Activated T-cell treated with anti-CD3 and anti-CD28 coated beads, Interleukin-2, amount 50 U/mL, for 24 hours (primary cell): ENCODE results near the gene MAD1L1.

Experiments
- DNase-seq: peaks from one replicate; pipeline ENCODE4 v3.0.0-alpha.2; 2020
- H3K27ac Mint-ChIP-seq: 2 replicates; pipeline ENCODE4 v1.8.0; 2020; ENCODE audit warnings: mild to moderate bottlenecking, mixed read lengths
- H3K27me3 Mint-ChIP-seq: 2 replicates; pipeline ENCODE4 v1.8.0; 2020; ENCODE audit warnings: mixed read lengths
- H3K36me3 Mint-ChIP-seq: 2 replicates; pipeline ENCODE4 v1.8.0; 2020; ENCODE audit warnings: low read depth, mixed read lengths
- H3K4me1 Mint-ChIP-seq: 2 replicates; pipeline ENCODE4 v1.8.0; 2020; ENCODE audit warnings: low read depth, mixed read lengths
- H3K4me3 Mint-ChIP-seq: 2 replicates; pipeline ENCODE4 v1.8.0; 2020; ENCODE audit warnings: mild to moderate bottlenecking, moderate library complexity, mixed read lengths
- H3K9me3 Mint-ChIP-seq: 2 replicates; pipeline ENCODE4 v1.8.0; 2020; ENCODE audit warnings: mixed read lengths

MAD1L1 gene

GRCh38 chr7:1901431-1902210 lies 331.1 kb downstream of the MAD1L1 start:
- Mint-ChIP-seq H3K27me3 (no peaks in the 10 kb centered on the region), H3K4me1 (peaks cover 3% of the 10 kb centered on the region), H3K4me3 (no peak overlapping the region), H3K27ac (peak overlapping the region; percentile 20), H3K36me3 (peaks cover 19% of the 10 kb centered on the region), H3K9me3 (no peaks in the 10 kb centered on the region)
- DNase-seq: no peak

- Mint-ChIP-seq H3K9me3 (no peaks in the 10 kb centered on the region), H3K4me3 (no peak overlapping the region), H3K27ac (no peak overlapping the region), H3K27me3 (no peaks in the 10 kb centered on the region), H3K36me3 (peaks cover 21% of the 10 kb centered on the region), H3K4me1 (no peaks in the 10 kb centered on the region)
- no peak for DNase-seq
These were observed 331.9 kb downstream of the MAD1L1 start for GRCh38 chr7:1900847-1901246.

- no peaks in the 10 kb centered on the region for H3K9me3 Mint-ChIP-seq
- no peak overlapping the region for H3K27ac Mint-ChIP-seq
- H3K4me1 Mint-ChIP-seq: no peaks in the 10 kb centered on the region
- H3K4me3 Mint-ChIP-seq: no peak overlapping the region
- peaks cover 23% of the 10 kb centered on the region for H3K36me3 Mint-ChIP-seq
- no peaks in the 10 kb centered on the region for H3K27me3 Mint-ChIP-seq
- no peak for DNase-seq
These were observed 332.6 kb downstream of the MAD1L1 start for GRCh38 chr7:1899951-1900762.

- H3K4me1 Mint-ChIP-seq: no peaks in the 10 kb centered on the region
- no peak overlapping the region for H3K4me3 Mint-ChIP-seq
- no peak overlapping the region for H3K27ac Mint-ChIP-seq
These were observed 333.5 kb downstream of the MAD1L1 start for GRCh38 chr7:1899196-1899595.

GRCh38 chr7:1898628-1899185 lies 334.0 kb downstream of the MAD1L1 start:
- Mint-ChIP-seq H3K9me3 (no peaks in the 10 kb centered on the region), H3K27me3 (no peaks in the 10 kb centered on the region), H3K36me3 (peaks cover 30% of the 10 kb centered on the region), H3K27ac (no peak overlapping the region), H3K4me1 (no peaks in the 10 kb centered on the region), H3K4me3 (no peak overlapping the region)
- DNase-seq: no peak

More at GRCh38 chr7:1899196-1899595, 333.5 kb downstream of the MAD1L1 start:
- Mint-ChIP-seq H3K27me3 (no peaks in the 10 kb centered on the region), H3K9me3 (no peaks in the 10 kb centered on the region), H3K36me3 (peaks cover 26% of the 10 kb centered on the region)
- no peak for DNase-seq

- H3K9me3 Mint-ChIP-seq: no peaks in the 10 kb centered on the region
- no peaks in the 10 kb centered on the region for H3K4me1 Mint-ChIP-seq
- H3K4me3 Mint-ChIP-seq: no peak overlapping the region
These were observed 334.7 kb downstream of the MAD1L1 start for GRCh38 chr7:1897861-1898627.

GRCh38 chr7:1897076-1897860 lies 335.5 kb downstream of the MAD1L1 start:
- no peak for DNase-seq

More at GRCh38 chr7:1897861-1898627, 334.7 kb downstream of the MAD1L1 start:
- no peak for DNase-seq
- Mint-ChIP-seq H3K27me3 (no peaks in the 10 kb centered on the region), H3K36me3 (peaks cover 30% of the 10 kb centered on the region), H3K27ac (no peak overlapping the region)

GRCh38 chr7:1895664-1896515 lies 336.9 kb downstream of the MAD1L1 start:
- DNase-seq: no peak
- Mint-ChIP-seq H3K27me3 (no peaks in the 10 kb centered on the region), H3K36me3 (peaks cover 38% of the 10 kb centered on the region), H3K27ac (peak overlapping the region; percentile 26), H3K4me1 (peaks cover 4% of the 10 kb centered on the region), H3K9me3 (no peaks in the 10 kb centered on the region), H3K4me3 (no peak overlapping the region)

More at GRCh38 chr7:1897076-1897860, 335.5 kb downstream of the MAD1L1 start:
- Mint-ChIP-seq H3K9me3 (no peaks in the 10 kb centered on the region), H3K4me1 (no peaks in the 10 kb centered on the region), H3K27me3 (no peaks in the 10 kb centered on the region), H3K36me3 (peaks cover 33% of the 10 kb centered on the region), H3K4me3 (no peak overlapping the region), H3K27ac (no peak overlapping the region)

GRCh38 chr7:1894906-1895663 lies 337.7 kb downstream of the MAD1L1 start:
- H3K9me3 Mint-ChIP-seq: no peaks in the 10 kb centered on the region
- peaks cover 41% of the 10 kb centered on the region for H3K36me3 Mint-ChIP-seq
- DNase-seq: no peak
- peaks cover 8% of the 10 kb centered on the region for H3K4me1 Mint-ChIP-seq
- H3K4me3 Mint-ChIP-seq: no peak overlapping the region
- no peak overlapping the region for H3K27ac Mint-ChIP-seq
- no peaks in the 10 kb centered on the region for H3K27me3 Mint-ChIP-seq

- Mint-ChIP-seq H3K36me3 (peaks cover 44% of the 10 kb centered on the region), H3K27me3 (no peaks in the 10 kb centered on the region), H3K4me3 (no peak overlapping the region), H3K9me3 (no peaks in the 10 kb centered on the region), H3K4me1 (peaks cover 12% of the 10 kb centered on the region), H3K27ac (no peak overlapping the region)
- DNase-seq: no peak
These were observed 338.3 kb downstream of the MAD1L1 start for GRCh38 chr7:1894313-1894900.

GRCh38 chr7:1893451-1893850 lies 339.3 kb downstream of the MAD1L1 start:
- peaks cover 51% of the 10 kb centered on the region for H3K36me3 Mint-ChIP-seq
- H3K4me3 Mint-ChIP-seq: no peak overlapping the region
- H3K27ac Mint-ChIP-seq: no peak overlapping the region
- peaks cover 13% of the 10 kb centered on the region for H3K4me1 Mint-ChIP-seq
- H3K9me3 Mint-ChIP-seq: peaks cover 2% of the 10 kb centered on the region
- H3K27me3 Mint-ChIP-seq: no peaks in the 10 kb centered on the region
- no peak for DNase-seq

GRCh38 chr7:1893036-1893435 lies 339.7 kb downstream of the MAD1L1 start:
- peaks cover 53% of the 10 kb centered on the region for H3K36me3 Mint-ChIP-seq
- H3K4me3 Mint-ChIP-seq: no peak overlapping the region
- H3K27me3 Mint-ChIP-seq: no peaks in the 10 kb centered on the region
- no peak for DNase-seq
- peaks cover 13% of the 10 kb centered on the region for H3K4me1 Mint-ChIP-seq
- no peak overlapping the region for H3K27ac Mint-ChIP-seq
- H3K9me3 Mint-ChIP-seq: peaks cover 6% of the 10 kb centered on the region
